A673 (cell line): ENCODE results near the gene CDRT4. TPM values are rescaled to one million over a fixed set of nuclear protein-coding genes. Genes with fewer than 3 reads are reported as not detected.

Experiments used
- BruUV-seq: library from RNA; stranded (reverse); fragments of 400-500 nt; replicated peaks from 2 replicates; lab custom pipeline; 2021; lab: Mats Ljungman, UMichigan
- CTCF ChIA-PET: fragments of 300-600 bp; sonication (Branson Sonifier 250); formaldehyde crosslinking; loops from one replicate; lab custom pipeline; 2022; ENCODE audit warnings: antibody characterized with exemption; lab: Charles Lee
- POLR2A ChIA-PET: fragments of 300-600 bp; sonication (Branson Sonifier 250); formaldehyde crosslinking; loops from one replicate; lab custom pipeline; 2022; ENCODE audit warnings: antibody characterized with exemption; ENCODE audit not compliant: low non-redundant PET; lab: Charles Lee
- DNase-seq: peaks from one replicate; pipeline ENCODE4 v3.0.0-alpha.2; 2015; ENCODE audit warnings: low spot score
- H3K27ac ChIP-seq: fragments of 200-600 bp; sonication (generic); 2 replicates; pipeline ENCODE4 v1.5.1; 2016; ENCODE audit warnings: mixed run types, low read depth, mild to moderate bottlenecking, mixed read lengths, antibody characterized with exemption, low read length; ENCODE audit not compliant: poor library complexity, severe bottlenecking
- H3K27me3 ChIP-seq: fragments of 200-600 bp; sonication (generic); replicated peaks from 2 replicates; pipeline ENCODE4 v1.6.1; 2017; ENCODE audit warnings: mixed run types, low read depth, mild to moderate bottlenecking, mixed read lengths, antibody characterized with exemption, low read length; ENCODE audit not compliant: insufficient read depth, poor library complexity
- H3K36me3 ChIP-seq: fragments of 200-600 bp; sonication (generic); 2 replicates; pipeline ENCODE4 v1.6.1; 2016; ENCODE audit warnings: mixed run types, mild to moderate bottlenecking, mixed read lengths, antibody characterized with exemption, low read length; ENCODE audit not compliant: insufficient read depth, poor library complexity, severe bottlenecking
- H3K4me1 ChIP-seq: fragments of 200-600 bp; sonication (generic); 2 replicates; pipeline ENCODE4 v1.6.1; 2017; ENCODE audit warnings: mixed run types, mild to moderate bottlenecking, mixed read lengths, antibody characterized with exemption, low read length; ENCODE audit not compliant: insufficient read depth, poor library complexity, severe bottlenecking
- H3K4me3 ChIP-seq: fragments of 200-600 bp; sonication (generic); 2 replicates; pipeline ENCODE4 v1.5.1; 2016; ENCODE audit warnings: low read depth, mixed run types, mild to moderate bottlenecking, mixed read lengths, low read length; ENCODE audit not compliant: poor library complexity, severe bottlenecking
- H3K9me3 ChIP-seq: fragments of 200-600 bp; sonication (generic); 2 replicates; pipeline ENCODE4 v1.6.1; 2016; ENCODE audit warnings: mixed run types, low read depth, mild to moderate bottlenecking, mixed read lengths, antibody characterized with exemption, low read length; ENCODE audit not compliant: poor library complexity, severe bottlenecking
- CTCF ChIP-seq: fragments of 300-800, 200-600 bp; sonication (generic); conservative IDR thresholded peaks from 2 replicates; pipeline ENCODE4 v1.5.1; 2017; ENCODE audit warnings: low read depth, mild to moderate bottlenecking, antibody characterized with exemption, low read length, moderate library complexity, mixed read lengths
- EZH2 ChIP-seq: fragments of 200-600 bp; sonication (generic); IDR thresholded peaks from 2 replicates; pipeline ENCODE4 v1.6.1; 2017; ENCODE audit warnings: borderline replicate concordance, low read depth, mild to moderate bottlenecking, mixed read lengths, antibody characterized with exemption, low read length; ENCODE audit not compliant: poor library complexity, severe bottlenecking
- intact Hi-C: fragments of 100-400 bp; cut with micrococcal nuclease; formaldehyde crosslinking; loops from one replicate; pipeline ENCODE4 v1.10.0; 2022; ENCODE audit not compliant: unreplicated experiment
- total RNA-seq: library from RNA; stranded (reverse); gene quantifications from 2 replicates; pipeline ENCODE4 v1.2.3, GENCODE V29; 2021

CDRT4 gene
- total RNA-seq, 1 experiment from 2014 or later, result 0.62 TPM

DNA sequence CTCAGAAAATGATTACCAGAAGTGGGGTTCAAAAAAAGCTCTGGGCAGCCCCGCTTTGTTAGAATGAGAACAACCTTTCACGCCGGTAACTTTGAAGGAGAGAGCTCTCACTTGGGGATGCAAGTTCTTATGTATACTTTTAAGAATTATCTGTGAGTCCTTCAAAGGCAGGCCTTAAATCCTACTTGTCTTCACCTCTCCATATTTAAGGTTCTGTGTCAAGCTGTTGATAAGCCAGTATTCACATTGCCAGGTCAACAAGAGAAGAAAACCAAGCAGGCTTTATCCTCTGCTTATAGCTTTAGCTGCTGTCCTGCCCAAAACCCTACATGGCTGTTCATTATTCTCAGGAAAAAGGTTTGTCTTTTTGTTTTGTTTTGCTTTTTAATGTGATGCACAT lies 42.9 kb downstream of the CDRT4 start:
- Histone ChIP-seq H3K27ac (no peak overlapping the region), H3K36me3 (no peaks in the 10 kb centered on the region), H3K9me3 (no peaks in the 10 kb centered on the region), H3K27me3 (no peaks in the 10 kb centered on the region), H3K4me1 (no peaks in the 10 kb centered on the region), H3K4me3 (no peak overlapping the region)
- POLR2A ChIA-PET, result no interaction called here
- no TSS peak for BruUV-seq
- no peak for TF ChIP-seq EZH2
- no peak for TF ChIP-seq CTCF
- intact Hi-C loops, result no loop called here
- DNase-seq, result no peak
- CTCF ChIA-PET, result no interaction called here

GRCh38 chr17:15422392-15422965 lies 44.9 kb downstream of the CDRT4 start:
- intact Hi-C loops, result no loop called here
- Histone ChIP-seq H3K36me3 (no peaks in the 10 kb centered on the region), H3K4me1 (no peaks in the 10 kb centered on the region), H3K9me3 (no peaks in the 10 kb centered on the region), H3K27ac (no peak overlapping the region), H3K4me3 (no peak overlapping the region), H3K27me3 (no peaks in the 10 kb centered on the region)
- BruUV-seq, result no TSS peak
- no peak for DNase-seq
- ChIA-PET CTCF (no interaction called here), POLR2A (no interaction called here)
- TF ChIP-seq EZH2 (no peak), CTCF (no peak)

DNA sequence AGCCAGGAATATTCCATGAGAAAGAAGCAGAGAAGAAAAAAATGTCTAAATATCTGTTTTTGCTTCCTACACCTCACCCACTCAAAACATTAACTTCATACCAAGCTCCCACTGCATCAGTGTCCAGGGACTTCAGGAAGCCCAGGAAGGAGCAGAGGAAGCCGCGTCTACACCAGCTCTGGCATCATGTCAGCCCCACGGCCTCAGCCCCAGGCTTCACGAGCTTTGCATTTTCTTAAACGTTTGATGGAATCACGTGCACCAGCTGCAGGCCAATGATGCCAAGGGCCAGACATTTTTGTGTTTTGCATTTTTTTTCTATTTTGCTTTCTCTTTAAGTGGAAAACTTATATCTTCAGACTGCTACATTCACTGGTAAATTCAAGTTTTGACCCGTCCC lies 48.6 kb downstream of the CDRT4 start:
- no TSS peak for BruUV-seq
- Histone ChIP-seq H3K36me3 (no peaks in the 10 kb centered on the region), H3K9me3 (no peaks in the 10 kb centered on the region), H3K27me3 (no peaks in the 10 kb centered on the region), H3K4me1 (no peaks in the 10 kb centered on the region), H3K27ac (no peak overlapping the region), H3K4me3 (no peak overlapping the region)
- intact Hi-C loops, result no loop called here
- TF ChIP-seq EZH2 (no peak), CTCF (no peak)
- POLR2A ChIA-PET, result no interaction called here
- CTCF ChIA-PET, result no interaction called here
- DNase-seq, result no peak
